SU-DHL-6 (cell line): ENCODE measurements around the gene MMEL1.
A peak's percentile ranks its signal among the peaks of the same experiment; 100 is the strongest.

Source experiments
- H2AFZ ChIP-seq: fragments of 200-600 bp; sonication (generic); 2 replicates; pipeline ENCODE4 v1.6.1; 2014; ENCODE audit warnings: low read depth, mild to moderate bottlenecking, moderate library complexity, mixed read lengths, antibody characterized with exemption, low read length; ENCODE audit not compliant: severe bottlenecking
- H3F3A ChIP-seq: fragments of 200-600 bp; shearing (Covaris generic); 2 replicates; pipeline ENCODE4 v1.6.0; 2016; ENCODE audit warnings: antibody characterized with exemption, mild to moderate bottlenecking; ENCODE audit not compliant: insufficient read depth
- H3K27ac ChIP-seq: fragments of 200-600 bp; sonication (generic); 2 replicates; pipeline ENCODE4 v1.5.1; 2016; ENCODE audit warnings: low read depth, mild to moderate bottlenecking, low read length, moderate library complexity, mixed read lengths
- H3K27me3 ChIP-seq: fragments of 200-600 bp; sonication (generic), shearing (Covaris generic); 2 replicates; pipeline ENCODE4 v1.6.0; 2014; ENCODE audit warnings: mild to moderate bottlenecking, low read length
- H3K36me3 ChIP-seq: fragments of 200-600 bp; sonication (generic); 2 replicates; pipeline ENCODE4 v1.6.1; 2014; ENCODE audit warnings: mild to moderate bottlenecking, low read length, mixed read lengths
- H3K4me2 ChIP-seq: fragments of 300-600, 200-600 bp; shearing (Covaris generic), sonication (generic); 2 replicates; pipeline ENCODE4 v1.6.0; 2014; ENCODE audit warnings: low read length, low read depth, mild to moderate bottlenecking; ENCODE audit not compliant: poor library complexity, severe bottlenecking
- H3K4me3 ChIP-seq: fragments of 200-600 bp; sonication (generic); 2 replicates; pipeline ENCODE4 v1.5.1; 2014; ENCODE audit warnings: antibody characterized with exemption, low read length, mild to moderate bottlenecking, mixed read lengths; ENCODE audit not compliant: insufficient read depth, poor library complexity, severe bottlenecking
- H3K79me2 ChIP-seq: fragments of 200-600 bp; sonication (generic); 2 replicates; pipeline ENCODE4 v1.6.1; 2014; ENCODE audit warnings: mild to moderate bottlenecking, low read length, moderate library complexity; ENCODE audit not compliant: insufficient read depth
- H3K9ac ChIP-seq: fragments of 200-600 bp; sonication (generic); 2 replicates; pipeline ENCODE4 v1.7.0; 2014; ENCODE audit warnings: mild to moderate bottlenecking, low read length
- H3K9me2 ChIP-seq: fragments of 200-600 bp; sonication (generic); replicated peaks from 2 replicates; pipeline ENCODE4 v1.6.1; 2014; ENCODE audit warnings: low read length; ENCODE audit not compliant: insufficient read depth
- H3K9me3 ChIP-seq: fragments of 200-600 bp; sonication (generic); 2 replicates; pipeline ENCODE4 v1.6.1; 2014; ENCODE audit warnings: low read length, mixed read lengths; ENCODE audit not compliant: insufficient read depth
- H4K20me1 ChIP-seq: fragments of 200-600 bp; sonication (generic); 2 replicates; pipeline ENCODE4 v1.6.1; 2014; ENCODE audit warnings: low read depth, mild to moderate bottlenecking, antibody characterized with exemption, low read length, moderate library complexity, mixed read lengths
- CTCF ChIP-seq: fragments of 200-600 bp; sonication (generic); IDR thresholded peaks from one replicate; pipeline ENCODE4 v1.5.1; 2017; ENCODE audit warnings: antibody characterized with exemption, mild to moderate bottlenecking, low read length, moderate library complexity; ENCODE audit not compliant: insufficient read depth, poor library complexity, severe bottlenecking
- EZH2phosphoT487 ChIP-seq: fragments of 200-600 bp; sonication (generic), shearing (Covaris generic); conservative IDR thresholded peaks from 2 replicates; pipeline ENCODE4 v1.6.1; 2018; ENCODE audit warnings: mild to moderate bottlenecking, antibody characterized with exemption, low read length, moderate library complexity, mixed read lengths

The MMEL1 gene

GRCh38 chr1:2558420-2558819 is 74.4 kb downstream of the MMEL1 start:
- Histone ChIP-seq H3K9me3 (no peaks in the 10 kb centered on the region), H3F3A (no peaks in the 10 kb centered on the region), H3K4me2 (no peak overlapping the region), H3K27ac (no peak overlapping the region), H3K9ac (no peak overlapping the region), H2AFZ (no peak overlapping the region), H3K36me3 (no peaks in the 10 kb centered on the region), H3K27me3 (no peaks in the 10 kb centered on the region), H3K4me3 (no peak overlapping the region), H3K9me2 (no peaks in the 10 kb centered on the region), H4K20me1 (no peaks in the 10 kb centered on the region), H3K79me2 (no peaks in the 10 kb centered on the region)
- TF ChIP-seq EZH2phosphoT487 (no peak), CTCF (no peak)

GRCh38 chr1:2557482-2558400 is 75.1 kb downstream of the MMEL1 start:
- Histone ChIP-seq H2AFZ (no peak overlapping the region), H3K9me3 (no peaks in the 10 kb centered on the region), H3K79me2 (no peaks in the 10 kb centered on the region), H3K9ac (no peak overlapping the region), H3K4me2 (no peak overlapping the region), H3K36me3 (no peaks in the 10 kb centered on the region), H3K4me3 (no peak overlapping the region), H4K20me1 (no peaks in the 10 kb centered on the region), H3K27me3 (no peaks in the 10 kb centered on the region), H3F3A (no peaks in the 10 kb centered on the region), H3K9me2 (no peaks in the 10 kb centered on the region), H3K27ac (no peak overlapping the region)
- TF ChIP-seq EZH2phosphoT487 (no peak), CTCF (no peak)

GRCh38 chr1:2556678-2557481 is 75.9 kb downstream of the MMEL1 start:
- Histone ChIP-seq H3K9ac (peak overlapping the region; percentile 32; the same call in 1 of the 2 replicates), H4K20me1 (no peaks in the 10 kb centered on the region), H3K27me3 (no peaks in the 10 kb centered on the region), H2AFZ (no peak overlapping the region), H3K9me3 (no peaks in the 10 kb centered on the region), H3K36me3 (no peaks in the 10 kb centered on the region), H3K4me2 (peak overlapping the region; percentile 52), H3K79me2 (no peaks in the 10 kb centered on the region), H3F3A (no peaks in the 10 kb centered on the region), H3K9me2 (no peaks in the 10 kb centered on the region), H3K27ac (no peak overlapping the region), H3K4me3 (no peak overlapping the region)
- no peak for TF ChIP-seq EZH2phosphoT487
- TF ChIP-seq CTCF = no peak
